ENCODE data around the gene MBP.

MBP gene

GRCh38 chr18:76996429-76996828 lies 136.2 kb downstream of the MBP start:
- TF ChIP-seq ARNT (IDR thresholded peaks at IDR 0.05) (no peak), NFRKB (IDR thresholded peaks at IDR 0.05) (no peak), SP1 (IDR thresholded peaks at IDR 0.05) (no peak), PKNOX1 (IDR thresholded peaks at IDR 0.05) (no peak), HDGF (IDR thresholded peaks at IDR 0.05; ENCODE audit: borderline replicate concordance) (no peak), FOXK2 (IDR thresholded peaks at IDR 0.05) (no peak), FOXM1 (IDR thresholded peaks at IDR 0.05; ENCODE audit: borderline replicate concordance) (no peak), SUZ12 (IDR thresholded peaks at IDR 0.05) (no peak), ZNF384 (IDR thresholded peaks at IDR 0.05) (no peak), L3MBTL2 (conservative IDR thresholded peaks at IDR 0.05) (no peak), CTBP1 (IDR thresholded peaks at IDR 0.05; ENCODE audit: borderline replicate concordance) (no peak), TARDBP (IDR thresholded peaks at IDR 0.05) (no peak), ELF4 (IDR thresholded peaks at IDR 0.05) (no peak), LEF1 (IDR thresholded peaks at IDR 0.05; ENCODE audit: borderline replicate concordance) (no peak), BHLHE40 (IDR thresholded peaks at IDR 0.05; ENCODE audit: borderline replicate concordance) (no peak)
- POLR2A ChIA-PET, result no interaction called here
- CTCF ChIA-PET, result interaction anchor here (1.3 kb wide), 1 partner anchor 654 kb away, joined by 5 read pairs; no protein-coding TSS in a partner anchor

GRCh38 chr18:76995896-76996295 lies 136.7 kb downstream of the MBP start:
- POLR2A ChIA-PET, result no interaction called here
- DNase-seq (ENCODE audit: extremely low spot score), result no peak
- CTCF ChIA-PET, result no interaction called here
- no peak for TF ChIP-seq BHLHE40 (IDR thresholded peaks at IDR 0.05; ENCODE audit: borderline replicate concordance)
- TF ChIP-seq ZNF384 (IDR thresholded peaks at IDR 0.05), result no peak
- TF ChIP-seq TARDBP (IDR thresholded peaks at IDR 0.05), result no peak
- no peak for TF ChIP-seq CTBP1 (IDR thresholded peaks at IDR 0.05; ENCODE audit: borderline replicate concordance)
- TF ChIP-seq HDGF (IDR thresholded peaks at IDR 0.05; ENCODE audit: borderline replicate concordance), result no peak
- no peak for TF ChIP-seq SP1 (IDR thresholded peaks at IDR 0.05)
- TF ChIP-seq PKNOX1 (IDR thresholded peaks at IDR 0.05), result no peak
- TF ChIP-seq FOXM1 (IDR thresholded peaks at IDR 0.05; ENCODE audit: borderline replicate concordance), result no peak
- no peak for TF ChIP-seq ELF4 (IDR thresholded peaks at IDR 0.05)
- TF ChIP-seq L3MBTL2 (conservative IDR thresholded peaks at IDR 0.05), result no peak
- no peak for TF ChIP-seq FOXA1 (IDR thresholded peaks at IDR 0.05)
- TF ChIP-seq ARNT (IDR thresholded peaks at IDR 0.05), result no peak

More at GRCh38 chr18:76996429-76996828, 136.2 kb downstream of the MBP start:
- no peak for DNase-seq (ENCODE audit: extremely low spot score)

GRCh38 chr18:76994086-76994654 lies 138.4 kb downstream of the MBP start:
- POLR2A ChIA-PET, result no interaction called here
- no peak for DNase-seq (ENCODE audit: extremely low spot score)
- TF ChIP-seq FOXA1 (IDR thresholded peaks at IDR 0.05) (no peak), LEF1 (IDR thresholded peaks at IDR 0.05; ENCODE audit: borderline replicate concordance) (no peak), SUZ12 (IDR thresholded peaks at IDR 0.05) (no peak), ZNF384 (IDR thresholded peaks at IDR 0.05) (no peak), ELF4 (IDR thresholded peaks at IDR 0.05) (no peak)
- CTCF ChIA-PET, result no interaction called here

GRCh38 chr18:76993573-76993972 lies 139.0 kb downstream of the MBP start:
- ChIA-PET POLR2A (no interaction called here), CTCF (no interaction called here)
- no peak for DNase-seq (ENCODE audit: extremely low spot score)
- TF ChIP-seq FOXM1 (IDR thresholded peaks at IDR 0.05; ENCODE audit: borderline replicate concordance) (no peak), CTBP1 (IDR thresholded peaks at IDR 0.05; ENCODE audit: borderline replicate concordance) (no peak), TARDBP (IDR thresholded peaks at IDR 0.05) (no peak), ELF4 (IDR thresholded peaks at IDR 0.05) (no peak), HDGF (IDR thresholded peaks at IDR 0.05; ENCODE audit: borderline replicate concordance) (no peak), LEF1 (IDR thresholded peaks at IDR 0.05; ENCODE audit: borderline replicate concordance) (no peak), FOXK2 (IDR thresholded peaks at IDR 0.05) (no peak), BHLHE40 (IDR thresholded peaks at IDR 0.05; ENCODE audit: borderline replicate concordance) (no peak), FOXA1 (IDR thresholded peaks at IDR 0.05) (no peak), SUZ12 (IDR thresholded peaks at IDR 0.05) (no peak), SP1 (IDR thresholded peaks at IDR 0.05) (no peak), NFRKB (IDR thresholded peaks at IDR 0.05) (no peak), ARNT (IDR thresholded peaks at IDR 0.05) (no peak)

GRCh38 chr18:76993085-76993382 lies 139.5 kb downstream of the MBP start:
- no peak for TF ChIP-seq TARDBP (IDR thresholded peaks at IDR 0.05)
- no peak for TF ChIP-seq HDGF (IDR thresholded peaks at IDR 0.05; ENCODE audit: borderline replicate concordance)
- TF ChIP-seq FOXK2 (IDR thresholded peaks at IDR 0.05), result no peak
- TF ChIP-seq ELF4 (IDR thresholded peaks at IDR 0.05), result no peak
- no peak for TF ChIP-seq FOXM1 (IDR thresholded peaks at IDR 0.05; ENCODE audit: borderline replicate concordance)
- no peak for TF ChIP-seq ARNT (IDR thresholded peaks at IDR 0.05)
- no peak for TF ChIP-seq CTBP1 (IDR thresholded peaks at IDR 0.05; ENCODE audit: borderline replicate concordance)
- no peak for TF ChIP-seq SP1 (IDR thresholded peaks at IDR 0.05)
- TF ChIP-seq BHLHE40 (IDR thresholded peaks at IDR 0.05; ENCODE audit: borderline replicate concordance), result no peak
- TF ChIP-seq LEF1 (IDR thresholded peaks at IDR 0.05; ENCODE audit: borderline replicate concordance), result no peak
- CTCF ChIA-PET, result no interaction called here
- POLR2A ChIA-PET, result no interaction called here
- no peak for DNase-seq (ENCODE audit: extremely low spot score)

GRCh38 chr18:76992226-76993084 lies 140.1 kb downstream of the MBP start:
- POLR2A ChIA-PET, result no interaction called here
- CTCF ChIA-PET, result no interaction called here
- DNase-seq (ENCODE audit: extremely low spot score), result no peak
- no peak for TF ChIP-seq ELF4 (IDR thresholded peaks at IDR 0.05)
- TF ChIP-seq L3MBTL2 (conservative IDR thresholded peaks at IDR 0.05), result no peak
- no peak for TF ChIP-seq LEF1 (IDR thresholded peaks at IDR 0.05; ENCODE audit: borderline replicate concordance)
- TF ChIP-seq TARDBP (IDR thresholded peaks at IDR 0.05), result no peak
- TF ChIP-seq PKNOX1 (IDR thresholded peaks at IDR 0.05), result no peak
- no peak for TF ChIP-seq HDGF (IDR thresholded peaks at IDR 0.05; ENCODE audit: borderline replicate concordance)
- TF ChIP-seq CTBP1 (IDR thresholded peaks at IDR 0.05; ENCODE audit: borderline replicate concordance), result no peak
- TF ChIP-seq BHLHE40 (IDR thresholded peaks at IDR 0.05; ENCODE audit: borderline replicate concordance), result no peak
- no peak for TF ChIP-seq NFRKB (IDR thresholded peaks at IDR 0.05)
